GM13977 (cell line): Measurements from ENCODE around the gene HPSE2.

ENCODE experiments used
- DNase-seq: peaks from one replicate; pipeline ENCODE4 v3.0.0; 2012; ENCODE audit warnings: low spot score
- CTCF ChIP-seq: IDR thresholded peaks from 2 replicates; pipeline ENCODE4 v1.5.1; 2012; ENCODE audit warnings: mild to moderate bottlenecking, control low read depth; ENCODE audit not compliant: insufficient read depth; ENCODE audit errors: extremely low read depth, missing control alignments
- in situ Hi-C: fragments of 300-500 bp; cut with MboI; formaldehyde crosslinking; loops from one replicate; pipeline ENCODE4 v1.12.0; 2022; ENCODE audit warnings: low sequenced_read_pairs, low pct_unique_long_range_greater_than_20kb, mixed read lengths, inconsistent platforms; ENCODE audit not compliant: unreplicated experiment

Gene HPSE2

GRCh38 chr10:99123851-99124250, 111.8 kb downstream of the HPSE2 start:
- no peak for TF ChIP-seq CTCF
- DNase-seq: no peak
- in situ Hi-C loops: no loop called here

- no peak for TF ChIP-seq CTCF
- in situ Hi-C loops: no loop called here
- DNase-seq: no peak
Measured at GRCh38 chr10:99123336-99123735, 112.3 kb downstream of the HPSE2 start.

- in situ Hi-C loops: no loop called here
- DNase-seq: no peak
- TF ChIP-seq CTCF: no peak
Measured at GRCh38 chr10:99119258-99119748, 116.3 kb downstream of the HPSE2 start.

GRCh38 chr10:99115703-99116102, 119.9 kb downstream of the HPSE2 start:
- DNase-seq: no peak
- in situ Hi-C loops: no loop called here
- no peak for TF ChIP-seq CTCF

- in situ Hi-C loops: no loop called here
- TF ChIP-seq CTCF: no peak
- DNase-seq: no peak
Measured at GRCh38 chr10:99085358-99085757, 150.3 kb downstream of the HPSE2 start.

GRCh38 chr10:99084161-99084560, 151.5 kb downstream of the HPSE2 start:
- TF ChIP-seq CTCF: no peak
- no peak for DNase-seq
- in situ Hi-C loops: no loop called here
